DMS53 treated with DMSO at 0.1 percent for 48 hours (cell line): ENCODE measurements around the gene NAALADL1.

Experiments
- DNase-seq: peaks from one replicate; lab custom pipeline; 2025; ENCODE audit not compliant: unreplicated experiment; lab: John Stamatoyannopoulos, UW

NAALADL1 gene, protein sequence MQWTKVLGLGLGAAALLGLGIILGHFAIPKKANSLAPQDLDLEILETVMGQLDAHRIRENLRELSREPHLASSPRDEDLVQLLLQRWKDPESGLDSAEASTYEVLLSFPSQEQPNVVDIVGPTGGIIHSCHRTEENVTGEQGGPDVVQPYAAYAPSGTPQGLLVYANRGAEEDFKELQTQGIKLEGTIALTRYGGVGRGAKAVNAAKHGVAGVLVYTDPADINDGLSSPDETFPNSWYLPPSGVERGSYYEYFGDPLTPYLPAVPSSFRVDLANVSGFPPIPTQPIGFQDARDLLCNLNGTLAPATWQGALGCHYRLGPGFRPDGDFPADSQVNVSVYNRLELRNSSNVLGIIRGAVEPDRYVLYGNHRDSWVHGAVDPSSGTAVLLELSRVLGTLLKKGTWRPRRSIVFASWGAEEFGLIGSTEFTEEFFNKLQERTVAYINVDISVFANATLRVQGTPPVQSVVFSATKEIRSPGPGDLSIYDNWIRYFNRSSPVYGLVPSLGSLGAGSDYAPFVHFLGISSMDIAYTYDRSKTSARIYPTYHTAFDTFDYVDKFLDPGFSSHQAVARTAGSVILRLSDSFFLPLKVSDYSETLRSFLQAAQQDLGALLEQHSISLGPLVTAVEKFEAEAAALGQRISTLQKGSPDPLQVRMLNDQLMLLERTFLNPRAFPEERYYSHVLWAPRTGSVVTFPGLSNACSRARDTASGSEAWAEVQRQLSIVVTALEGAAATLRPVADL

DNA sequence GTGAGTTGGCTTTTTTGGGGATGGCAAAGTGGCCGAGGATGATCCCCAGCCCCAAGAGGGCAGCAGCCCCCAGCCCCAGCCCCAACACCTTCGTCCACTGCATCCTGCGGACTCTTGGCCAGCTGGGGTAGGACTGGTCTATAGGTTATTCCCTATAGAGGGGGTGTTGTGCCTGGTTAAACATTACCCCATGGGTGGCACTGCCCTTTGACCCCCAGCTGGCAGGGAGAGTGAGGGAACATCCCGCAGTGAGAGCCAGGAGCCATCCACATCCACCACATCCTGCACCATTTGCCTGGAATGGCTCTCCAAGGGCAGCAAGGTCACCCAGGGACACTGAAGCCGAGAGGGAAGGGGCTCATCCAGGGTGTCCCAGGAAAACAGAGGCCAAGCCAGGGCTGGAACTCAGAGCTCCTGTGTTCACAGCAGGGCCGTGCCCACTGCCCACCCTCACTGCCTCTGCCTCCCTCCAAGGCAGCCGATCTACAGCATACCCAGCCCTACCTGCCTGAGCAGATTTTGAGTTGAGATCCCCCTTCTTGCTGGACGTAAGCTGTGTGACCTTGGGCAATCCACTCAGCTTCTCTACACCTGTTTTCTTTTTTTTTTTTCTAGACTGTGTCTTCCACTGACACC lies at the start of gene NAALADL1:
TSS of gene NAALADL1 (minus strand) at position 135 of the 636 bp plus-strand sequence. CDS start at position 103, 32 bp downstream.
- no peak for DNase-seq

DNA sequence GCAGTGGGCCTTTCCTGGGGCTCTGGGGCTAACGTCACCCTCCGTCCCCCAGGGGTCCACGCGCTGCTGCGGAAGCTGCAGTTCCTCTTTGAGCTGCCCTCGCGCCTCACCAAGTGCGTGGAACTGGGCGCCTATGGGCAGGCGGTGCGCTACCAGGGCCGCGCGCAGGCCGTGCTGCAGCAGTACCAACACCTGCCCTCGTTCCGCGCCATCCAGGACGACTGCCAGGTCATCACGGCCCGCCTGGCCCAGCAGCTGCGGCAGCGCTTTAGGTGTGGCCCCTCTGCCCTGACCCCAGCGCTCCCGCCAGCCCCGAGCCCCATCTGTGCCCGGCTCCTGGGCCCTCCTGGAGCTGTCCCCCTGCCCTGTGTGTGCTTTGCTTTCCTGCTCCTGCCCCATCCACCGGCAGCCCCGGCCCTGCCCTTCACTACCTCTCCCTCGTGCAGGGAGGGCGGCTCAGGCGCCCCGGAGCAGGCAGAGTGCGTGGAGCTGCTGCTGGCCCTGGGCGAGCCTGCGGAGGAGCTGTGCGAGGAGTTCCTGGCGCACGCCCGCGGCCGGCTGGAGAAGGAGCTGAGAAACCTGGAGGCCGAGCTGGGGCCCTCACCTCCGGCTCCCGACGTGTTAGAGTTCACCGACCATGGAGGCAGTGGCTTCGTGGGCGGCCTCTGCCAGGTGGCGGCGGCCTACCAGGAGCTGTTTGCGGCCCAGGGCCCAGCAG lies 49.6 kb upstream of the NAALADL1 start:
- no peak for DNase-seq

DNA sequence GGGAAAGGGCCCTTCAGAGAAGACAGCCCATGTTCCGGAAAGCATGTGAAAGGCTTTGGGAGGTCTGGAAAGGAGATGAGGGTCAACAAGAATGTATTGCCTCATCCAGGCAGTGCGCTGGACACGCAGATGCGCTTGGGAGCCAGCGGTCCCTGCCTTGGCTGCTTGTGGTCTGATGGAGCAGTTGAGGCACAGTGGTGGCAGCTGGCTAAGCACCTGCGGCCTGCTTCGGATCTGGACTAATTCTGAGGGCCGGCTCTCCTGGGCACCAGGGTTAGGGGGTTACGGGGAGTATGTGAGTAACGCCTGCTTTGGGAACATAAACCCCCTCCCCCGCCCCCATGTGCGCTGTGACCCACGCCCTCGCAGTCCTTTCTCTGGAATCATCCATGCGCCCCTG lies 48.7 kb upstream of the NAALADL1 start:
- no peak for DNase-seq

DNA sequence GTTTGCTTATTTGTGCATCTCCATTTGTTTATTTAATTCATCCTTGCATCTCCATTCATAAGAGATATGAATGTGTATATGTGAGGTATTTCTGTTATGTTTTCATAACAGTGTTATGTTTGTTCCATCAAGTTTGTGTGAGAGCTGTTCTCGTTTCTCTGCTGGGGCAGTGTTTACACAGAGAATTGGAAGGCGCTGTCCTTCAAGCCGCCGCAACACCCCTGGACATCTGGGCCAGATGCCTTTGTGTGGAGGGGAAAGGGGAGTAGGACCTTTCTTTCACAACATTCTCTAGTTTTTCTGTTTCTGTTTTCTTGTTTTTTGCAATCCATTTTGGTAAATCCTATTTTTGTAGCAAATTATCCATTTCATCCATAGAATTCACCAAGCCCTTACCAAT lies 46.3 kb upstream of the NAALADL1 start:
- no peak for DNase-seq

DNA sequence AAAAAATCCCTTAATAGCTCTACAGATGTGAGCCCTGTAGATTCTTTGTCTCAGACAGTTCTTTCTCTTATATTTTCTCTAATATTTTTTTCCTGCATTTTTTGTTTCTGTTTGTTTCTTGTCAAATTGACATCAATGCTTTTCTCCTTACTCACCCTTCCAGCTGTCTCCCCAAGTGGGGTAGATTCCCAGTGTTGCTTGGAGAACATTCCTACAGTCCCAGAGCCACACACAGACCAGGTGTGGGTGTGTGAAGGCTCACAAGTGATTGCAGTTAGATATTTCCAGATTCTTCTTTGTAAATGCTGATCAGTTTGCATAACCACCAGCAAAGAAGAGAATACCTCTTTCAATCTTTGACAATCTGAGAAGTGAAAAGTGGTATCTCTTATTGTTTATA lies 45.1 kb upstream of the NAALADL1 start:
- DNase-seq: no peak

DNA sequence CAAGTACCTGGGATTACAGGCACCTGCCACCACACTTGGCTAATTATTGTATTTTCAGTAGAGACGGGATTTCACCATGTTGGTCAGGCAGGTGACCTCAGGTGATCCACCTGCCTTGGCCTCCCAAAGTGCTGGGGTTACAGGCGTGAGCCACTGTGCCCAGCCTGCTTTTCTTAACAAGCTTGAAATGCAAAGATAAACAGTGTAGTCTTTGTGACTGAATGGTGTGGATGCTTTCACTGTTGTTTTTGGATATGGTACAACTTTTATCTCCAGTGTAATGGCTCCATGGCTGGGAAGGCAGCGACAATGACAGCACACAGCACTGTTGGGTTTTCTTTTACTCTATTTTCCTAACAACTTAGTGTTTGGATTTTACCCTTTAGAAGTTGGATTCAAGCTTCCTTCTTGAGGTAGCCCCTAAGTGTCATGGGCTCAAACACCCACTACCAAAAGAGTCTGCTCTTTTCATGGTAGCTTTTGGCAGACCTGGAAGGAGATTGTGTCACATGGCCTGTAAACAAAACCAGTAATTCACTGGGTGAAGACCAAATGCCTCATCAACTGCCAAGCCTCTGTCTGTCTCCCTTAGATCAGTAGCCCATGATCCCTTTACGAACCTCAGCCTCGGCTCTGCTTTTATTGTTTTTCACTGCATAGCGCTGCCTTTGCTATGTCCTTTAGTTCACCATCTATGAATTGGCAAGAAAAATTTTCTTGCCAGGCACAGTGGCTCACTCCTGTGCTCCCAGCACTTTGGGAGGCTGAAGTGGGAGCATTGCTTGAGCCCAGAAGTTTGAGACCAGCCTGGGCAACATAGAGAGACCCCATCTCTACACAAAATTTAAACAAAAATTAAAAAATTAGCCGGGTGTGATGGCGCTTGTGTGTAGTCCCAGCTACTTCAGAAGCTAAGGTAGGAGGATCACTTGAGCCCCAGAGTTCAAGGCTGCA lies 44.1 kb upstream of the NAALADL1 start:
- no peak for DNase-seq

DNA sequence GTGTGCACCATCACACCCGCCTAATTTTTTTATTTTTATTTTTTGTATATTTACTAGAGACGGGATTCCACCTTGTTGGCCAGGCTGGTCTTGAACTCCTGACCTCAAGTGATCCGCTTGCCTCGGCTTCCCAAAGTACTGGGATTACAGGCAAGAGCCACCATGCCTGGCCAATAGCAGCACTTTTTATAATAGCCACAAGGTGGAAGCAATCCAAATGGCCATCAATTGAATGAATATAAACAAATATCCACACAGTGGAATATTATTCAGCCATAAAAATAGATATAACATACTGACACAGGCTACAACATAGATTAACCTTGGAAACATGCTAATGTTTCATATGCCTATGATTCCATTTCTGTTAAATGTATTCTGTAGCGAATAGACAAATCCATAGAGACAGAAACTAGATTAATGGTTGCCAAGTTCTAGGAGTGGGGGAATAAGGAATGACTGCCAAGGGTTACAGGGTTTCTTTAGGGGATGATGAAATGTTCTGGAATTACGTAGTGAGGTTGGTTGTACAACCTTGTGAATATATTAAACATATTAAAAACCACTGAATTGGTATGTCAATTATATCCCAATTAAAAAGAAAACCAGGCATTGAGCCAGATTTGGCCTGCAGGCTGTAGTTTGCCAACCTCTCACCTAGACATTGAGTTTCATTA lies 42.5 kb upstream of the NAALADL1 start:
- no peak for DNase-seq

DNA sequence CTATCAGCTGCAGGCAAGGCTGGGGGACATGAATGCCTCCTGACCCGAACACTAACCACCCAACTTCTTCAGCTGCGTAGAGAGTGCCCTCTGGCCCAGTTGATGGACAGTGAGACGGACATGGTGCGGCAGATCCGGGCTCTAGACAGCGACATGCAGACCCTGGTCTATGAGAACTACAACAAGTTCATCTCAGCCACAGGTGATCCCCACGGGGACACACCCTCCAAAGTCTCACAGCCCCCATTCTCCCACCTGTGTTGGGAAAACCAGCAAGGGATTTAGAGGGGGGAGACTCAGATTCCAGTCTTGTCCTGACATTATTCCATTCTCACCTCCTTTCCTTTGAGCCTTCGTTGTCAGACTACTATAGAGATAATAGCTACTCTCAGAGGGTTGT lies 38.6 kb upstream of the NAALADL1 start:
- DNase-seq: no peak

DNA sequence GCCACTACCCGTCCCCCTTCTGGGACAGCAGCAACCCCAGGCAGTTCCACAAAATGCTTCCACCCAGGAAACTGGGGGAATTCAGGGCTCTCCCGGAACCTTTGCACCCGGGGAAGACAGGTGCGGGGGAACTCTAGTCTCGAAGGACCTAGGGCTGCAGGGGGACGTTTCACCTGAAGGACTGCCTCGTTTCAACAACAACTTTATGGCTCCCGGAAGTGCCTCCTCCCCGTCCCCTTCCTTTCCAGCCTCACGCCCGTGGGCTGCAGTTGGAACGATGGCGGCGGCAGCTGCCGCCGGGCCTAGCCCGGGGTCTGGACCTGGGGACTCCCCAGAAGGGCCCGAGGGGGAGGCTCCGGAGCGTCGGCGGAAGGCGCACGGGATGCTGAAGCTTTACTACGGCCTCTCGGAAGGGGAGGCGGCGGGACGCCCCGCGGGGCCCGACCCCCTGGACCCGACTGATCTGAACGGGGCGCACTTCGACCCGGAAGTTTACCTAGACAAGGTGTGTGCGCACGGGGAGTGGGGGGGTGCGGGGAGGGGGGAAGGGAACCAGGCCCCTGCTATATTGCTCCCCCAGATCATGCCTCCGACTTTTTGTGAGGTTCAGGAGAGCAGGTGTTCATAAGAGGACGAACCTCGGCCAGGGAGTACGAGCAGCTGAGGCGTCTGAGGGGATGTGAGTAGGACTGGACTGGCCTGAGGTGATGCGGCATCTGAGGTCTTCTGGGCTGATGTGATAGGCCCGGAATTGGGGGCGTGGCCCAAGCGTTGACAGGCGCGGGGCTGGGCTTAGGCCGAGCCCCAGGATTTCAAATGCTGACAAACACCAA lies 37.8 kb upstream of the NAALADL1 start, which contains the start of gene VPS51:
TSS of gene VPS51 (plus strand) at position 241 of the 833 bp plus-strand sequence. CDS start at position 278, 37 bp downstream.
- peak; percentile 79 for DNase-seq

DNA sequence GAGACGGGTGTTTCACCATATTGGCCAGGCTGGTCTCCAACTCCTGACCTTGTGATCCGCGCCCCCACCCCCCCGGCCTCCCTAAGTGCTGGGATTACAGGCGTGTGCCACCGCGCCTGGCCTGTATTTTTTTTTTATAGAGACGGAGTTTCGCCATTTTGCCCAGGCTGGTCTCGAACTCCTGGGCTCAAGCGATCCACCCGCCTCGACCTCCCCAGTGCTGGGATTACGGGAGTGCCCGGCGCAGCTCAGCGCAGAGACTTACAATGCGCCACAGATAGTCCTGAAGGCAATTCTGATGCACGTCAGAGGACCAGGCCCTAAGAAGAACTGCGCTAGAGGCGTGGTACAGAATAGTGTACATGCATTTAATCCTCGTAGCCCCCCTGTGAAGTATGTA lies 37.1 kb upstream of the NAALADL1 start:
- no peak for DNase-seq

DNA sequence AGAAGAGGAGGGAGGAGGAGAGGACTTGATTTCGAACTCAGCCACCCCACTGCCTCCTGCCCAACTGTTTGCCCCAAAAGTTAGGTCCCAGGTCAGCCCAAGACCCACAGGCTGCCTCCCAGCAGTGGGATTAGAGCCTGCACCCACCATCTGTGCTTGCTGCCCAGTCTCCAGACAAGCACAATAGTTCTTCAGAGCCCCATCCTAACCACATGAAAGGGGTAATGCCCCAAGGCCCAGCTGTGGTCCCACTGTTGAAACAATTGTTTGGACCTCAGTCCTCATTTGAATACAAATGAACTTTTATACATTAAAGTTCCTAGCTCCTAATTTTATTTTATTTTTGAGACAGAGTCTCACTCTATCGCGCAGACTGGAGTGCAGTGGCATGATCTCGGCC lies 32.3 kb upstream of the NAALADL1 start:
- no peak for DNase-seq

DNA sequence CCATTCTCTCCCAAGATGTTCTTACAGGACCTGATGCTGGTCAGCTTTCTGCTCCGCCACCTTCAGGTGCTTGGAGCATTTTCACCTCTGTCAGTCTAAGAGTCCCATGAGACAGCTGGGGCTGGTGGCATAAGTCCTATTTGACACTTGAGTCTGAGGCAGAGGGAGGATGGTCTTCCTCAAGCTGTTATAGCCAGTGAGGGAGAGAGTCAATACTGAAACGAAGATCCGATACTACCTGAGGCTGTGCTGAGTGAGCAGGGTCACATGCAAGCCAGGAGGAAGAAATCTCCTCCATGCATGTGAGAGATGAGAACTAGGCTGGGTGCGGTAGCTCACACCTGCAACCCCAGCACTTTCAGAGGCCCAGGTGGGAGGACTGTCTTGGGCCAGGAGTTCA lies 31.3 kb upstream of the NAALADL1 start:
- no peak for DNase-seq

DNA sequence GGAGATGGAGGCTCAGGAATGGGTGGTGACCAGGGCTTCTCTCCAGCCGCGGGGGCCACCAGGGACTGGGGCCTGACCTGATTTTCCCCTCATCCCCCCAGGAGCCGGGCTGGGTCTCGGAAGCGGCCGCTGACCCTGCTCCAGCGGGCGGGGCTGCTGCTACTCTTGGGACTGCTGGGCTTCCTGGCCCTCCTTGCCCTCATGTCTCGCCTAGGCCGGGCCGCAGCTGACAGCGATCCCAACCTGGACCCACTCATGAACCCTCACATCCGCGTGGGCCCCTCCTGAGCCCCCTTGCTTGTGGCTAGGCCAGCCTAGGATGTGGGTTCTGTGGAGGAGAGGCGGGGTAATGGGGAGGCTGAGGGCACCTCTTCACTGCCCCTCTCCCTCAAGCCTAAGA lies 29.5 kb upstream of the NAALADL1 start:
- DNase-seq: no peak

DNA sequence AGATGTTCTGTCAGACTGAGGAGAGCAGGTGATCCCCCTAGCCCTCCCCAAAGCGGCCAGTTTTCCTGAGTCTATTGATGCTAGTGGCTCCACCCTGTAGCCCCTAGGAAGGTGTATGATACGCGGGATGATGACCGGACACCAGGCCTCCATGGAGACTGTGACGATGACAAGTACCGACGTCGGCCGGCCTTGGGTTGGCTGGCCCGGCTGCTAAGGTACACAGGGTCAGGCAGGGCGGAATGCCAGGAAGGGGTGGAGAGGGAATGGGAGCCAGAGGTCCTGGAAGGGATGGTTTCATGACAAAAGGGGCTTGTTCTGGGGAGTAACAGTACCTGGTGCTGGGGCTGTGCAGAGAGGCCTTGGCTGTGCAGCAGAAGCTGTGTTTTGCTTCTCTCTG lies 28.9 kb upstream of the NAALADL1 start:
- DNase-seq: no peak

DNA sequence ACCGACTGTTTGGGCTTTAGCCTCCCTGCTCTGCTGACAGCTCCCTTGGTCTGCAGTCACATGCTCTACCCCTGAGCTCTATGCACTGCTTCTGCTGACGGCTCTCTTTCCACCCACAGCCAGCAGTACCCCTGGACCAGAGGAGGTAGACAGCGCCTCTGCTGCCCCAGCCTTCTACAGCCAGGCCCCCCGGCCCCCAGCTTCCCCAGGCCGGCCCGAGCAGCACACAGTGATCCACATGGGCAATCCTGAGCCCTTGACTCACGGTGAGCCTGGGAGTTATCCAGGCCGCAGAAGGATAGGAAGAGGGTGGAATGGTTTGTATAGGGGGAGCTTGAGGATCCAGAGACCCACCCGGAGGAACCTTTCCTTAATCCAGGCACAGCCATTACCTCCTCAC lies 28.5 kb upstream of the NAALADL1 start:
- no peak for DNase-seq

DNA sequence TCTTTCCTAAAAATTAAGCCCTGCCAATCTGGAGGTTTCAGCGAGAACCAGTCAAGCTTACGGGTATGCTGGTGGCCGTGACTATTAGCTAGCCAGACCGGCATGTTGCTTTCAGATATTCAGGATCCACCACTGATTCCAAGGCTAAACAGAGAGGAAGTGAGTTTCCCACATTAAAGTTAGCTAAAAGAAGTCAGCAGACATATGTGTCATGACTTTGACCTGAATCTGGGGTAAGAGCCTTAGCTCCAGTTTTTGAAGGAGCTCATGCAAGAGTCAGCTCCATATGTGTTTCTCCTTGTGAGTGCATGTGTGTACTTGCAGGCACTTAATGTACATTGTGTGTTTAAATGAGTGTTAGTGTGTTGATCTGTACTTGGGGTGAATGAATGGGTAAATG lies 27.1 kb upstream of the NAALADL1 start:
- DNase-seq: no peak

DNA sequence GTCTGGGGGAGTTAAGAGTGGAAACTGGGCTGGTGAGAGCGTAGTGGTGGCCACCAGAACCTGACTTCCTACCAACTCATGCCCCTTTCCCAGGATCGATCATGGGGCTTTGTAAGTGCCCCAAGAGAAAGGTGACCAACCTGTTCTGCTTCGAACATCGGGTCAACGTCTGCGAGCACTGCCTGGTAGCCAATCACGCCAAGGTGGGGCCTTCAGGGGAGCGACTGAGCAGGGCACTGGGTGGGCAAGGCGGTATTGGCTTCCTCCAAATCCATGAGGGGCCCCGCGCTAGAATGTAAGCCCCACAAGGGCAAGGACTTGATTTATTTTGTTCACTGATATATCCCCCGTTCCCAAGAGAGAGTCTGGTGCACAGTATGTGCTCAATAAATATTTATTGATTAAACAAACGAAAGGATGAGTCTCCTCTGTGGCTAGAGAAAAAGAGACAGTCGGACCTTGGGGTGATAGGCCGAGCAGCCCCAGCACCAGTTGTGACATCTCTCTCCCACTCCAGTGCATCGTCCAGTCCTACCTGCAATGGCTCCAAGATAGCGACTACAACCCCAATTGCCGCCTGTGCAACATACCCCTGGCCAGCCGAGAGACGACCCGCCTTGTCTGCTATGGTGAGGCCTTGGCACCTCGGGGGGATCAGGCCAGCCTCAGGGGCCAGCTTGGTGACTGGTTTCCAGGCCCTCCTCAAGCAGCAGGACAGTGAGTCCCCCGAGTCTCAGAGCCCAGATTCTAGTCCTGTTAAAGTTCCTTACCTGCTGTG lies 26.4 kb upstream of the NAALADL1 start:
- DNase-seq: no peak
